Activated CD4-positive, CD25-positive, alpha-beta regulatory T cell (primary cell): ENCODE measurements around the gene RBBP8NL.
A peak's percentile ranks its signal among the peaks of the same experiment; 100 is the strongest.

Experiments used
- DNase-seq, 4 experiments: peaks; one replicate each; lab custom pipeline; 2025; lab: John Stamatoyannopoulos, UW

Gene RBBP8NL

DNA sequence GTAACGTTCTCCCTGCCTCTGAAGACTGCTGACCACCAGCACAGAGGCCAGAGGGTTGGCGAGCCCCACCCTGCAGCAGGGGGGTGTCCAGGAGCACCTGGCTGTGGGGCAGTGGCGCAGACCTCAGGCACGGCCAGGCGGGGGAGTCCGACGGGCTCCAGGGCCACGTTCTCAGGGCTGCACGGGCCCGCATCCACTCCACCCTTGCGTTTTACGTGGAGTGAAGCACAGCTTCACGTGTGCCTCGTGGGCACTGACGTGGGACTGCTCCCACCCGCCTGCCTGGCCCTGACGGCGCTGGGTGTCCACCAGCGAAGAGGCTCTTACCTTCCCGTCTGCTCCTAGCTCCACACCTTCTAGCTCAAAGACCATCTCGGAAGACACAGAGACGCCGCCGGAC lies 33.5 kb downstream of the RBBP8NL start:
- no peak for DNase-seq

DNA sequence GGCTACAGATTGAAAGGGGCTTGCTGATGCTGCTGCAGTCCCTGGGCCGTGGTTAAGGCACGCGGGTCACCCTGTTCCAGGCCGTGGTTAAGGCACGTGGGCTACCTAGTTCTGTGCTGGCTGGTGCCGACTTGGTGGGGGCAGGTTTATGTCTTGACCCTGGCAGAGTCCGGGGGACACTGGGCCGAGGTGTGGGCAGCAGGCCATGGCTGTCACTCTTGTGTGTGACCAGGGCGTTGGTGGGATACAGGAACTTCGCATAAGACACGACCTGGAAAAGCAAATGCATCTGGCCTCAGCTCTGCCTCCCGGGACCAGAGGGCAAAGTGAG lies 34.0 kb downstream of the RBBP8NL start:
- no peak for DNase-seq

DNA sequence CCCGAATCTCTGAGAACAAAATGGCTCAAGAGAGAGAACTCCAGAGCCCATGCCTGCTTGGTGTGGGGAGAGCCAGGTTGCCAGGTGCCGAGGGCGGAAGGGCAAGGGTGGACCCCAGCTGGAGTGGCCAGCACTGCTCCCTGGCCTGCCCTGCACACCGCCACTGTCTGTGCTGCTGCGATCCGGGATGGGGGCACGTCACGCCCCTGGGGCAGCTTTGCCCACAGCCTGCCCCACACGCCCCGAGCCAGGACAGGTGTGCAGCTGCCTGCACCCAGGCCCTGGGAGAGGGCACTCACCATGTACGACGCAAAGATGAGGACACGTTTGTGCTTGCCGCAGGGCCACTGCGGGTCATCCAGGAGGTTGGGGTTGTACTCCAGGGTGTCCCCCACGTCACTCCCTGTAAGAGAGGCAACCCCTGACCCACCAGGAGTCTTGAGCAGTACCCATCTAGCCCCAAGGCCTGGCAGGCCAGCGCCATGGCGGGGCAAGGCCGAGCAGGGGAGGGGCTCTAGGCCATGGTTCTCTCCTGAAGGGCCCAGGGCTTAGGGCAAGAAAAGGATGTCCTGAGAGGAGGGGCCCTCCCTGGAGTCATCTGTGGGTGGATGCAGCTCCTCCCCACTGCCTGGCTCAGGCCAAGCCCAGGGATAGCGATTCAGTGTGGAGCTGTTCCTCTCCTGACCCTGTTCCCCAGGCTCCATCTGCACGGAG lies 34.6 kb downstream of the RBBP8NL start:
- DNase-seq = no peak

DNA sequence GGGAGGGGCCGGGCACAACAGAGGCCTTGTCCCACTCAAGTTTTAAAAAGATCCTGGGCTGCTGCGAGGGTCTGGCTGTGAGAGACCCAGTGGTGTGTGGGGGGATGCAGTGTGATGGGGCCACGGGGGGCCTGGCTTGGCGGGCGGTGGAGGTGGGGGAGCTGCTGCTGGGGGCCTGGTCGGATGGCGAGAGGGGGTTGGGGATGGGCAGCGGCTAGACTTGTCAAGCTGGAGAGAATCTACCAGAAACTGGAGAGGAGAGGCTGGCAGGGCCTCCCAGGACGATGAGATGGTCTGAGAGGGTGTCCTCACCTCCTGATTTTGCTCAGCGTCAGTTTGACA lies 35.3 kb downstream of the RBBP8NL start:
- DNase-seq = no peak

DNA sequence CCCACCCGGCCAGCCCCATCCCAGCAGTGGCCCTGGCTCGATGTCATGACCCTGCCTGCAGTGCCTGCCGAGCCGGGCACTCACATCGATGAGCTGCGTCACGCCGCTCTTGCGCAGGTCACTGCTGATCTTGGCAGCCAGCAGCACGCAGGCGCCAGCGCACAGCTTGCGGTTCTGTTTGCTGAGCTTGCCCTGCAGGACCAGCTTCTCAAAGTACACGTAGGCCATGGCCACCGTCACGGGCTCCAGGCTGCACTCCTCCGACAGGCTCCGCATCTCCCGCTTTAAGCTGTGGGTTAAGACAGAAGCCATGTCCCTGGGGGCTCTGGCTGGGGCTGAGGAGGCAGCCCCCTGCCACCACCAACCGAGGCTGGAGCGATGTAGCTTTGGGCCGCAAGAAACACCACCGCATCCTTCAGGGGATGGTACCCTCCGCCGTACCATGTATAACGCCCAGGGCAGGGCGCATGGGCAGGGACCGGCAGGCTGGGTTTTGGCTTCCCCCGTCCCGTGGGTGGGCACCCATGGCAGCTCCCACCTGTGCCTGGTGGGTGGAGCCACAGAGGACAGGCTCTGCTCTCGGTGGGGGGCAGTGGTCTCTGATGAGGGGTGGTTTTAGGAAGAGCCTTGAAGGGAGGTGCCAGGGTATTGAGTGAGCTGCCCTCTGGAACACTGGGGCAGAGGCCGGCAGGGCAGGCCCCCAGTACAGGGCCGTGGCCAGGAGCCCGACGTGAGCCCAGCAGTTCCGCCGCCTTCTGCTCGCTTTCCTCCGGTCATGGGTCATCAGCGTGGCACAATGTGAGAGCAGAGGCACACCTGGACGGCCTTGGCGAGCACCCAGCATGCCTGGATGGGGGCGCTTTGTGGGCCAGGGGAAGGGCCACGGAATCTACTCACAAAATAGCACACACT lies 35.9 kb downstream of the RBBP8NL start:
- DNase-seq = no peak

DNA sequence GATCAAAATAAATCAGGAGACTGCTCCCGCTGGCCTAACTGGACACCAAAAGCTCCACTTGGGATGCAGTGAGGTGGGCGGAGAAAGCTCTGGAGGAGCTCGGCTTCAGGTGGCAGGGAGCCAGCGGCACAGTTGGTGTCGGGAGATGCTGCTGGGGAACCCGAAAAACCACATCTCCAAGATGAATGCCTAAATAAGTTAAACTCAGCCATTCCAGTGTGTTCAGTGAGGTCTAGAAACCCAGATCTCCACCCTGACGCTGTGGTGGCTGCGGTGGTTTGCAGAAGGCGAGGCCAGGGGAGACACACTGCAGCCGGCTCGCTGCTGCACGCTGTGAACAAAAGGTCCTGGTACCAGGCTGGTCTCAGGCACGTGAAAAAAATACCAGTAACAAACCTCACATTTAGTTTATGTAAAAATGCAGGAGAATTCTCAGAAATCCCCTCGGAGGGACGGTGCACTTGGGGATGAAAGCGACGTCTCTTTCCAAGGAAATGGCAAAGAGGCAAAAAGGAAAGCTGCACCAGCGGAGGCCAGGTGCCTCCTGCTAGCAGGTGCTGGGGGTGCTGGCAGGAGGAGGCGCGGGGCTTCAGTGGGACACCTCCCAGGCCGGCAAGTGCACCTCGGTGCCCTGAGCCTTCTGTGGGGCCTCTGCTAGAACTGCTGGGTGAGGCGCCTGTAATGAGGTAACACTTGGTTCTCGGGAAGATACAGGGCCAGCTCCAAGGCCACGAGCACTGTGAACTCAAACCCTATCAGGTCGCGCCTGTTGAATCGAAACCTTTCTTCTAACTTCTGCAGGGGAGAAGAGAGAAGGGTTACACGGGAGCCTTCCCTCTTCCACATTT lies 36.8 kb downstream of the RBBP8NL start:
- no peak for DNase-seq

DNA sequence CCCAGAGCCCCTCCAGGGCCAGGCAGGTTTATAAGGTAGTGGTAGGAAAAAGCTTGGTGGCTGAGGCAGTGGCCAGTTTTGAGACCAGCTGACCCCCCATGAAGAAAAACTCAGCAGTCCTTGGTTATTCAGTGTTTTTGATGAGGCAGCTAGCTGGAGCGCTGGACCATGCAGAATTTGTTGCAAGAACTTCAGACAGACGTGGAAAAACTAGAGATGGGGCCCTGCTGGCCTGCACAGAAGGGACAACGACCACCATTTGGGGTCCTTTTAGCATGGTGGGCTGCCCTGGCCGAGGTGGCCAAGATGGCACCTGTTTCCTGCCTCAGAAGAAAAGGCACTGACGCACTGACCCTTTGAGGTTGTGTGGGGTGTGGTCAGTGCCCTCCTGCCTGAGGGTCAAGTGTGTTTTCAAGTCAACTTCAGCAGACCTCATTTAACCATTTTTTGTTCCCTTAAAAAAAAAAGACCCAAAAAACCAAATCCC lies 37.7 kb downstream of the RBBP8NL start:
- no peak for DNase-seq

DNA sequence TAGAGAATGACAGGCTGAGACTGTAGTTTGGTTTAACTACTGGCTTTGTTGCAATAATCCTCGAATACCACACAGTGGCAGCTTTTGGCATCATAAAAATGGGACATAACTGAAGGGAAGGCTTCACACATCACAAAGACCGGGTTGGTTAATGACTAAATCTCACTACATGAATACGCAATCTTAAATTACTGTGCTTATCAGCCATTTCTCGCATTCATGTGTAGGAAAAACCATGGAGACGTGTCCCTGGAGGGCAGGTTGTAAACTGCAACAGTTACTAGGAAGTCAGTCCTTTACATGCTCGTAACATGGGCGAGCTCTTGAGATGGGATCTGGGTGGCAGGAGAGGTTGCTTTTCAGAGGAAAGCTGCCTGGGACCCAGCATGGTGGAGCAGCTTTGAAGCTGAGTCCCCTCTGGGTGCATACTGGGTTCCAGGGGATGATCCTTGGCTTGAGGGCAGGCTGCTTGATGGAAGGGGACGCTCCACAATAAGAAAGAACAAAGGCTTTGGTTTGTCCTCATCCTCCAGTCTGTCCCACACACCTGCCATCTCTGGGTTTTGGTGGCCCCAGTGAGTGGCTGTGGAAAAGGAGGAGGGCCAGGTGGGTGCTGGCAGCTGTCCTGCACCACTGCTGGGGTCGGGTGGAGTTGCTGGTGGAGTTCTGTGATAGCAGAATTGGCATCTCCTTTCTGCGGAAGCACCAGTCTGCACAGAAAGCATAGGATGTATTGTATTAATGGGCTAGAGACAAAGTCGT lies 38.3 kb downstream of the RBBP8NL start:
- DNase-seq = no peak

DNA sequence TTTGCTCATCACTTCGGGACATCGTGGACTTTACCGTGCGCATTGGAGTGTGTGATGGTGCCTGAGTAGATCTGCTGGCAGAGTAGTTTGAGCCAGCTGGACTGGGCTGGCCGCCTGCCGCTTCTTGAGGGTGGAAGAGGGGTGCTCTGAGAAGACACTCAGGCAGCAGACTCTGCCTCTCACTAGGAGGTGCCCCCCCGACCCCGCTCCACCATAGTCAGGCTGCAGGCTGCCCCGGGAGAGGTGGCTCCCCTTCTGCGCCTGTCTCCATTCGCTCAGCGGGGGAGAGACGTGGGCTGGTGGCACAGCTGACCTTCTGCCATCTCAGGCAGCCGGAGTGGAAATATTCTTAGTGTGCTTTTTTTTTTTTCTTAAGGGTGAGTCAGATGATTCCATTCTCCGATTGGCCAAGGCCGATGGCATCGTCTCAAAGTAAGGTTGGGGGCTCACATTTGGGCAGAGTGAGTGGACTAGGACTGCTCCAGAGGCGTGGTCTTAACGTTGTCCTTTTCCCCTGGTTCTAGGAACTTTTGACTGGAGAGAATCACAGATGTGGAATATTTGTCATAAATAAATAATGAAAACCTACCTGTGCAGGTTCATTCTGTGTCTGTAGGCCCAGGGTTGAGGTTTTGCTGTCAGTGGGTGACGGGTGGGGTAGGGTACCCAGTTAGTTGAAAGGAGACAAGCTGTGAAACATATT lies 39.3 kb downstream of the RBBP8NL start:
- no peak for DNase-seq

DNA sequence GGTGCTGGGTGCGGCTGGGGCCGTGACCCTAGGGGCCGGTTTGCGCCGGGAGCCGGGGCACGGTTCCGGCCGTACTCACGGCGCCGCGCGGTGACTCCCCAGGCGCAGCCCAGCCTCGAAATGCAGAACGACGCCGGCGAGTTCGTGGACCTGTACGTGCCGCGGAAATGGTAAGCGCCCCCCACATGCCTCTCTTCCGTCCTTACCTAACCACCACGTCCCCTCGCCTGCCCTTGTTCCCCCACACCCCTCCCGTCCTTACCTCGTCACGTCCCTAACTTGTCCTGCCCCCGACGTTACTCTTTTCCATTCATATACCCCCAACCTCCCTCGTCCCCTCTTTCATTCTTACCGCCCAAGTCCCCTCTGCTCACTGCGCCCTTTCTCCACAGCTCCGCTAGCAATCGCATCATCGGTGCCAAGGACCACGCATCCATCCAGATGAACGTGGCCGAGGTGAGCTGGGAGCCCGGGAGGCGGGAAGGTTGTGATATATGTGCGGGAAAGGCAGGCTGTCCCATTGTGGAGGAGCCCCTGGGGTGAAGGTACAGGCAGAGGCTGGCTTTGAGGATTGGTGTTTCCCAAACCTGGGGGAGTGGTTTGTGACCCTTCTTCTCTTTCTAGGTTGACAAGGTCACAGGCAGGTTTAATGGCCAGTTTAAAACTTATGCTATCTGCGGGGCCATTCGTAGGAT lies 40.0 kb downstream of the RBBP8NL start:
- DNase-seq = no peak

DNA sequence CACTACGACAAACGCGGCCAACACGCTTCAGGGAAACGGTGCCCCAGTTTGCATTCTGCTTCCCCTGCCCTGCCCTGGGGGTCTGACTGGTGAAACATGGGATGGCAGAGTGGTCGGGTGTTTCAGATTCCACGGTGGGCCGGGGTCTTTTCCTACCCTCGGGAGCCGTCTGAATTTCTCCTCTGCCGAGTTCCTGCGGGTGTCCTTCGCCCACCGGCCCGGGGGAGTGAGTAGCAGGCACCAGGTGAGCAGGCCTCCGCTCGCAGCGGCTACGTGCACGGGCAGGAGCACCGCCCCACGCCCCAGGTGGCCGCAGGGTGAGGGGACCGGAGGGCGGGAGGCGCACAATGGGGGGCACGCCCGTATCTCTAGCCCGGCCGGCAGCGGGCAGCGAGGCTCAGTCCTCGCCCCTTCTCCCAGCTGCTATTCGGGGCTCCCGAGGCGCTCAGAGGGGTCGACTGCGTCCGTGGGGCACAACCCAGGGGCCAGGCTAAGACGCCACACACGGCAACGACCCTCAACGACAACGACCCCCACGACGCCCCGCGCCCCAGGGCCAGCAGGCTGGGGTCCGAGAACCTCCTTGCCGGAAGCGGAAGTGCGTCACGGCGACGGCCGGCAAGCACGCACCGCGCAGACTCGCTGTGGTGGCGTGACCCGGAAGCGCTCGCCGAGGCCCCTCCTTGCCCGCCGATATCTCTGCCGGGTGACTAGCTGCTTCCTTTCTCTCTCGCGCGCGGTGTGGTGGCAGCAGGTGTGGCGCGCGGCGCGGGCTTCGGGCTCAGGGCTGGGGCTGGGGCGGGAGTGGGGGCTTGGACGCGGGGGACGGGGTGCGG lies 40.7 kb downstream of the RBBP8NL start, which contains the start of gene RPS21:
TSS of gene RPS21 (plus strand) at position 721 of the 836 bp plus-strand sequence. CDS start 236 bp downstream, outside the sequence.
- DNase-seq = peak; percentile 81 to 92 (median 88)

DNA sequence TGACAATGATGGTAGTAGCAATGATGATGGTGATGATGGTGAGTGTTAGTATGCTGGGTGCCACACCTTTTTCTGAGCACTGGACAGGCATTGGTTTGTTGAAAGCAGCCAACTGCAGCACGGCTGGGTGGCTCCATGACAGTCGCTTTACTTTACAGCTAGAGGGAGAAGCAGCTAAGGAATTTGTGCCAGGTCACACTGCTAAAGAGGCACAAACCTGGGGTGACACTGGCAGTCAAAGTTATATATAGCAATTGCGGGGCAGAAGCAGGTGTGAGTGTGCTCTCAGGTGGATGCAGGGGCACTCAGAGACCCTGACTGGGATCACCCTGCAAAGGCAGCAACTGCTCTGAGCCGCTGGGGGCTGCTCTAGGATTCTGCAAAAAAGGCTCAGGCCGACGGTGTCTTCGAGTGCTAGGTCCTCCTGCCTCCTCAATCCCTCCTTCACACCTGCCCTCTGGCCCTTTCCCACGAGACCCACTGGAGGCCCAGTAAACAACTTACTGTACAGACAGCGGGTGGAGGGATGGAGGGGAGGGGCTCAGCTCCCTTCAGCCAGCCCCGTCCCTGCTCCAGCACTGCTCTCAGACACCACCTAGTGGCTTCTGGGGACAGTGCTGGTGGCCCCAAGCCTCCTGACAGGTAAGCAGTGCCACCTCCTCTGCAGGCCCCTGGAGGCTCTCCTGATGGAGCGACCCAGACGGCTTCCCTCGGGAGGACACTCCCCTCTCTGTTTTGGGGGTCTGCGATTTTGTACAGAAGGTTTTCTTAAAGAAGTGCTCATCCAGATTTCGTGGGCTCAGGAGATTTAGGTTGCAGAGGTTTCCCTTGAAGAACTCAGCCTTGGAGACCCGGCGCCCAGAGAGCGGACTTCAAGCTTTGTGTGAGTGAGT lies 44.8 kb downstream of the RBBP8NL start:
- peak; percentile 41 to 61 (median 53) for DNase-seq

DNA sequence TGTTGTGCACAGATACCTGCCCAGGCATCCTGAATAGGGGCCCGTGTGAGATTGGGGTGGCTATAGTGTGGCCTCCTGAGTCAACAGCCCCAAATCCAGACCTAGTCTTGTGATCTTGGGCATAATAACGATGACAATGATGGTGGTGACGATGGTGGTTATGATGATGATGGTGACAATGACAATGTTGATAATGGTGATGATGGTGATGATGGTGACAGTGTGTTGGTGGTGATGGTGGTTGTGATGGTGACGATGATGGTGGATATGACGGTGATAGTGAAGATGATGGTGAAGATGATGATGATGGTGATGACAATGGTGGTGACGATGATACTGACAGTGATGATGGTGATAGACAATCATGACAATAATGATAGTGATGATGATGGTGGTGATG lies 45.5 kb downstream of the RBBP8NL start:
- DNase-seq = no peak

DNA sequence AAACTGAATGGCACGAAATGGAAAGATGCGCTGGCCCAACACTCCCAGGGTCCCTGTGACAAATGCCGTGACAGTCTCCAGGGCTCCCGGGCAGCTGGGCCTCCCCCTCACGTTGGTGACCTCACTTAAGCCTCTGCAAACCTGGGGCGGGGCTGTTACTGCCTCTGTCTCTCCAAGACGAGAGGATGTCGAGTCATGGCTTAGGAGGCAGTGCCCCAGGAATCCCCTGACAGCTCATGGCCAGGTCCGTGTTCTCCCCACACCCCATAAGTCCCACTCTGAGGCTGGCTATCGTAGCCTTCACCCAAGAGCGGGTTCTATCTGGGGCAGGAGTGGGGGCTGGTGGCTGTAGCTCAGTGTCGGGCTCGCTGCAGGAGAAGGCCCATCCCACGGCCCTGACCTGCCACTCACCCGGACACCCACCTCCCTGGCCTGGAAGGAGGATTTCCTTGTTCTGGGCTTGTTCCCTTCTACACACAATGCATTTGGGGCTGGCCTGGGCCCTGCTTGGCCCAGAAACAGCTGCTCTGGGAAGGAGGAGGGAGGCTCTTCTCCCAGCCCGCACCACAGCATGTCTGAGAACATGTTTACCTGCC lies 46.0 kb downstream of the RBBP8NL start:
- no peak for DNase-seq

DNA sequence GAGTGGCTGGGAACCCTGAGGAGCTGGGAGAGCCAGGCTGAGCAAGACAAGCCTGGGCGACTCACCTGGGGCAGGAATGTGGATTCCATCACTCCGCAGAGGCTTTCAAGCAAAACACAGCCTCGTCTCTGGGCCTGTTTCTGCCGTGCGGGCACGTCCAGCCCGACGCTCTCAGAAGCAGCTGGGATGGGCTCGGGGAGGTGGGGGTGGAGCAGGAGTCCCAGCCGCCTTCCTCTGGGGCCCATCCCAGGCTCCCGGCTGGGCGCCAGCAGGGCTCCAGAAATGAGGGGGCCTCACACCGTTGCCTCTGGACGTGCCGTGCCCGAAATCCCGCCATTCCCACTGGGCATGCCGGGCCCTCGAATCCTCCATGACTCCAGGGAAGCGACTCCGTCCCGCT lies 49.1 kb downstream of the RBBP8NL start:
- DNase-seq = no peak

DNA sequence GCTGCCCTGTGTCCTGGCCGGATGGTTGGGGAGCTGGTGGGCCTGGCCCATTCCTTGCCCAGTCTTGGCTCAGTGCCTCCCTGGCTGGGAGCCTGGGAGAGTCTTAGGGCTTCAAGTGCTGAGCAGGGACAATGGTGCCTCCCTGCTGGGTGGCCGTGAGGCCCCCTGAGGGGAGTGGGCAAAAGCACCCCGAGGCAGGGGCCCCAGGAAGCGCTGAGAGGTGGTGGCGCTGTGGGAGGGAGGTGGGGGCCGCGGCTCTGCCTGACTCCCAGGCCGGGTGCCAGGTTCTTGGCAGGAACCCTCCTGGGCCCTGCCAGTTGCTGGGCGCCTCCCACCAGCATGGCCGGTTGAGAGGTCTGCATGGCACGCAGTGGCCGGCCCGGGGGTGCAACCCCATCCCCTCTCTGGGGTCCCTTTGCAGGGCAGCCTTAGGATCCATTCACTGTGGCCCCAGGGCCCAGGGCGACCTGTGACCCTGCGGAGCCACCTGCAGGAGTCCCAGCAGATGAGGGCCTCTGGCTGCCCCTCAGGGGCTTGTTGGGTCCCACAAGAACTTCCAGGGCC lies 49.6 kb downstream of the RBBP8NL start:
- no peak for DNase-seq

DNA sequence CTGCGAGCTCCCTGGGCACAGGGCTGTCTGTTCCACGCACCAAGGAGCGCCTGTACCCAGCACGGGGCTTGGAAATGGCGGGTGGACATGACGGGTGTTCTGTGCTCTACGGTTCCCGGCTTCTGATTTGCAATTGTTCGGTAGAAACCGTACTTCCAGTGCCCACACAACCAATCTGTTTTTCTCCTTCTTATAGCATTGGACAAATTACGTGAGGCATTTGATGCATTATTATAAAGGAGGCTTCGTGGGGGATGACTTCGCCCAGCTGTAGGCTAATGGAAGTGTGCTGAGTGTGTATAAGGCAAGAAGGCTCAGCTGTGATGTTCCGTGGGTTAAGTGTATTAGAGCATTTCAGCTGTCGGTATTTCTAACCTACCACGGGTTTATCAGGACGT lies 50.3 kb downstream of the RBBP8NL start:
- no peak for DNase-seq
